Bronchial epithelial cell (primary cell): ENCODE measurements around the gene ERBB4. TPM values are rescaled to one million over a fixed set of nuclear protein-coding genes. Genes with fewer than 3 reads are reported as not detected.
A peak's percentile ranks its signal among the peaks of the same experiment; 100 is the strongest.
"Not testable (repeated sequence)": the region's sequence is repeated elsewhere in the genome, so short reads cannot be mapped to it uniquely, and the experiment has no call there.

Experiments
- DNase-seq: peaks from one replicate; pipeline ENCODE4 v3.0.0-alpha.2; 2010; ENCODE audit warnings: low read depth
- FAIRE-seq: peaks from 2 replicates; lab custom pipeline; 2011; peaks lifted over from hg19 to GRCh38; lab: Jason Lieb, UNC
- H3K27me3 ChIP-seq: 2 replicates; pipeline ENCODE4 v1.5.1; 2011; ENCODE audit warnings: low read length; ENCODE audit not compliant: control insufficient read depth, insufficient read depth
- H3K36me3 ChIP-seq: 2 replicates; pipeline ENCODE4 v1.5.1; 2011; ENCODE audit warnings: low read length; ENCODE audit not compliant: control insufficient read depth, insufficient read depth
- H3K4me3 ChIP-seq: 2 replicates; pipeline ENCODE4 v1.5.1; 2011; ENCODE audit warnings: mild to moderate bottlenecking, low read depth, low read length, control low read depth
- CTCF ChIP-seq: IDR thresholded peaks from 2 replicates; pipeline ENCODE4 v1.5.1; 2011; ENCODE audit warnings: mild to moderate bottlenecking, moderate library complexity, low read length, control low read depth, inconsistent platforms; ENCODE audit not compliant: insufficient read depth, severe bottlenecking
- total RNA-seq: library from RNA; depleted of rRNA; stranded (reverse); fragments of >200 nt; gene quantifications from 2 replicates; pipeline ENCODE4 v1.2.1, GENCODE V29; 2014

The ERBB4 gene
- total RNA-seq, 1 donor from 2014 or later: under 0.01 TPM

- no peak overlapping the region for H3K4me3 ChIP-seq
- H3K27me3 ChIP-seq: no peaks in the 10 kb centered on the region
- no peak for TF ChIP-seq CTCF
- H3K36me3 ChIP-seq: no peaks in the 10 kb centered on the region
- FAIRE-seq: no peak
- no peak for DNase-seq
Observed at GRCh38 chr2:211568439-211568838, 970.2 kb downstream of the ERBB4 start.

- Histone ChIP-seq H3K27me3 (no peaks in the 10 kb centered on the region), H3K36me3 (no peaks in the 10 kb centered on the region), H3K4me3 (no peak overlapping the region)
- DNase-seq: peak; percentile 66
- no peak for TF ChIP-seq CTCF
- FAIRE-seq: no peak
Observed at GRCh38 chr2:211564441-211564840, 974.2 kb downstream of the ERBB4 start.

- FAIRE-seq: no peak
- DNase-seq: no peak
- no peak for TF ChIP-seq CTCF
- no peaks in the 10 kb centered on the region for H3K36me3 ChIP-seq
- H3K4me3 ChIP-seq: no peak overlapping the region
- no peaks in the 10 kb centered on the region for H3K27me3 ChIP-seq
Observed at GRCh38 chr2:211545582-211545981, 993.0 kb downstream of the ERBB4 start.

GRCh38 chr2:211534632-211535031 is 1004.0 kb downstream of the ERBB4 start:
- Histone ChIP-seq H3K36me3 (no peaks in the 10 kb centered on the region), H3K4me3 (no peak overlapping the region), H3K27me3 (no peaks in the 10 kb centered on the region)
- DNase-seq (no peak), FAIRE-seq (no peak)
- no peak for TF ChIP-seq CTCF

- H3K27me3 ChIP-seq, DNase-seq, H3K4me3 ChIP-seq, H3K36me3 ChIP-seq, FAIRE-seq: not testable (repeated sequence)
Observed at GRCh38 chr2:211524248-211524647, 1014.4 kb downstream of the ERBB4 start.

- FAIRE-seq (no peak), DNase-seq (no peak)
- H3K27me3 ChIP-seq: no peaks in the 10 kb centered on the region
- H3K4me3 ChIP-seq: no peak overlapping the region
- TF ChIP-seq CTCF: no peak
- H3K36me3 ChIP-seq: no peaks in the 10 kb centered on the region
Observed at GRCh38 chr2:211516537-211516936, 1022.1 kb downstream of the ERBB4 start.
